K562 (cell line): ENCODE data around the gene NAA15. TPM values are rescaled to one million over a fixed set of nuclear protein-coding genes. Genes with fewer than 3 reads are reported as not detected.

ENCODE experiments used
- ARID3A ChIP-seq: IDR thresholded peaks from 2 replicates; pipeline ENCODE4 v1.6.1; 2012; ENCODE audit warnings: low read depth, low read length, improper control_type of control experiment, borderline replicate concordance
- ARNT ChIP-seq, 2 experiments: fragments of 450-650 bp; IDR thresholded peaks; 2 replicates each; pipeline ENCODE4 v1.6.1; 2016; ENCODE audit warnings: mild to moderate bottlenecking in 1 of 2
- FOXA3 ChIP-seq, 2 experiments: fragments of 450-650 bp in 1 of 2; sonication (generic) in 1 of 2; formaldehyde crosslinking; IDR thresholded peaks in 1 of 2; conservative IDR thresholded peaks in 1 of 2; 2 replicates each; pipeline versions ENCODE4 v1.4.0 to v1.8.0; 2020 to 2022; ENCODE audit warnings: mild to moderate bottlenecking in 2 of 2, missing genetic modification reagents in 1 of 2
- GTF2E2 ChIP-seq: fragments of 200-800 bp; sonication (Bioruptor generic); IDR thresholded peaks from 2 replicates; pipeline ENCODE4 v1.6.1; 2016; ENCODE audit warnings: missing genetic modification characterization, missing compliant biosample characterization
- KDM2B ChIP-seq: fragments of 250-450 bp; sonication (Bioruptor Pico); IDR thresholded peaks from 2 replicates; pipeline ENCODE4 v1.8.0; 2021; ENCODE audit warnings: mild to moderate bottlenecking, moderate library complexity
- NCOA6 ChIP-seq: fragments of 450-650 bp; IDR thresholded peaks from 2 replicates; pipeline ENCODE4 v1.6.1; 2017; ENCODE audit warnings: mild to moderate bottlenecking
- NEUROD1 ChIP-seq: fragments of 150-350 bp; IDR thresholded peaks from 2 replicates; pipeline ENCODE4 v1.6.1; 2014; ENCODE audit warnings: borderline replicate concordance, low read length, low read depth; ENCODE audit not compliant: partially characterized antibody
- ZMIZ1 ChIP-seq, 2 experiments: fragments of 150-350 bp in 1 of 2; IDR thresholded peaks; 2 replicates each; pipeline ENCODE4 v1.6.1; 2012 to 2016; ENCODE audit warnings: low read depth in 2 of 2, low read length in 2 of 2, mild to moderate bottlenecking in 1 of 2, moderate library complexity in 1 of 2
- polyA plus RNA-seq, 8 experiments: library from polyadenylated mRNA; depleted of rRNA in 4 of 8; stranded (reverse) in 5 of 8; unstranded in 3 of 8; fragments of >200 nt; fragmentation: Nextera tagmentation in 2 of 8; fragmentation: Illumina TruSeq in 1 of 8; extraction: Ambion mirVana in 2 of 8; extraction: Trizol in 1 of 8; gene quantifications; 2 replicates each; pipeline versions ENCODE4 v1.2.1 to v1.2.3, GENCODE V29; 2011 to 2014; ENCODE audit warnings: inconsistent platforms in 1 of 8, missing spikeins in 1 of 8
- total RNA-seq, 7 experiments: library from RNA; depleted of rRNA in 6 of 7; stranded (reverse); fragments of >200 nt in 6 of 7; fragmentation: Illumina TruSeq in 2 of 7; extraction: Trizol in 2 of 7; gene quantifications; 2 replicates each; pipeline versions ENCODE4 v1.2.1 to v1.2.3, GENCODE V29; 2011 to 2021; ENCODE audit warnings: low replicate concordance in 1 of 7
- TF ChIP-seq, protein P1 (sequence below): fragments of 450-650 bp; IDR thresholded peaks from 2 replicates; pipeline ENCODE4 v1.6.1; 2016; ENCODE audit warnings: low read depth
- TF ChIP-seq, protein P2 (sequence below): fragments of 450-650 bp; formaldehyde crosslinking; IDR thresholded peaks from 2 replicates; pipeline ENCODE4 v1.4.0; 2020; ENCODE audit warnings: mild to moderate bottlenecking, moderate library complexity

The NAA15 gene
- total and polyA plus RNA-seq, 9 of the 15 experiments (the other 6 are each of a cell fraction or from before 2014, with no cell fraction given), result 37.8 to 117 (median 63.2) TPM

GRCh38 chr4:139301113-139301820, at the start of gene NAA15 (continued):
- TF ChIP-seq, protein P1, sequence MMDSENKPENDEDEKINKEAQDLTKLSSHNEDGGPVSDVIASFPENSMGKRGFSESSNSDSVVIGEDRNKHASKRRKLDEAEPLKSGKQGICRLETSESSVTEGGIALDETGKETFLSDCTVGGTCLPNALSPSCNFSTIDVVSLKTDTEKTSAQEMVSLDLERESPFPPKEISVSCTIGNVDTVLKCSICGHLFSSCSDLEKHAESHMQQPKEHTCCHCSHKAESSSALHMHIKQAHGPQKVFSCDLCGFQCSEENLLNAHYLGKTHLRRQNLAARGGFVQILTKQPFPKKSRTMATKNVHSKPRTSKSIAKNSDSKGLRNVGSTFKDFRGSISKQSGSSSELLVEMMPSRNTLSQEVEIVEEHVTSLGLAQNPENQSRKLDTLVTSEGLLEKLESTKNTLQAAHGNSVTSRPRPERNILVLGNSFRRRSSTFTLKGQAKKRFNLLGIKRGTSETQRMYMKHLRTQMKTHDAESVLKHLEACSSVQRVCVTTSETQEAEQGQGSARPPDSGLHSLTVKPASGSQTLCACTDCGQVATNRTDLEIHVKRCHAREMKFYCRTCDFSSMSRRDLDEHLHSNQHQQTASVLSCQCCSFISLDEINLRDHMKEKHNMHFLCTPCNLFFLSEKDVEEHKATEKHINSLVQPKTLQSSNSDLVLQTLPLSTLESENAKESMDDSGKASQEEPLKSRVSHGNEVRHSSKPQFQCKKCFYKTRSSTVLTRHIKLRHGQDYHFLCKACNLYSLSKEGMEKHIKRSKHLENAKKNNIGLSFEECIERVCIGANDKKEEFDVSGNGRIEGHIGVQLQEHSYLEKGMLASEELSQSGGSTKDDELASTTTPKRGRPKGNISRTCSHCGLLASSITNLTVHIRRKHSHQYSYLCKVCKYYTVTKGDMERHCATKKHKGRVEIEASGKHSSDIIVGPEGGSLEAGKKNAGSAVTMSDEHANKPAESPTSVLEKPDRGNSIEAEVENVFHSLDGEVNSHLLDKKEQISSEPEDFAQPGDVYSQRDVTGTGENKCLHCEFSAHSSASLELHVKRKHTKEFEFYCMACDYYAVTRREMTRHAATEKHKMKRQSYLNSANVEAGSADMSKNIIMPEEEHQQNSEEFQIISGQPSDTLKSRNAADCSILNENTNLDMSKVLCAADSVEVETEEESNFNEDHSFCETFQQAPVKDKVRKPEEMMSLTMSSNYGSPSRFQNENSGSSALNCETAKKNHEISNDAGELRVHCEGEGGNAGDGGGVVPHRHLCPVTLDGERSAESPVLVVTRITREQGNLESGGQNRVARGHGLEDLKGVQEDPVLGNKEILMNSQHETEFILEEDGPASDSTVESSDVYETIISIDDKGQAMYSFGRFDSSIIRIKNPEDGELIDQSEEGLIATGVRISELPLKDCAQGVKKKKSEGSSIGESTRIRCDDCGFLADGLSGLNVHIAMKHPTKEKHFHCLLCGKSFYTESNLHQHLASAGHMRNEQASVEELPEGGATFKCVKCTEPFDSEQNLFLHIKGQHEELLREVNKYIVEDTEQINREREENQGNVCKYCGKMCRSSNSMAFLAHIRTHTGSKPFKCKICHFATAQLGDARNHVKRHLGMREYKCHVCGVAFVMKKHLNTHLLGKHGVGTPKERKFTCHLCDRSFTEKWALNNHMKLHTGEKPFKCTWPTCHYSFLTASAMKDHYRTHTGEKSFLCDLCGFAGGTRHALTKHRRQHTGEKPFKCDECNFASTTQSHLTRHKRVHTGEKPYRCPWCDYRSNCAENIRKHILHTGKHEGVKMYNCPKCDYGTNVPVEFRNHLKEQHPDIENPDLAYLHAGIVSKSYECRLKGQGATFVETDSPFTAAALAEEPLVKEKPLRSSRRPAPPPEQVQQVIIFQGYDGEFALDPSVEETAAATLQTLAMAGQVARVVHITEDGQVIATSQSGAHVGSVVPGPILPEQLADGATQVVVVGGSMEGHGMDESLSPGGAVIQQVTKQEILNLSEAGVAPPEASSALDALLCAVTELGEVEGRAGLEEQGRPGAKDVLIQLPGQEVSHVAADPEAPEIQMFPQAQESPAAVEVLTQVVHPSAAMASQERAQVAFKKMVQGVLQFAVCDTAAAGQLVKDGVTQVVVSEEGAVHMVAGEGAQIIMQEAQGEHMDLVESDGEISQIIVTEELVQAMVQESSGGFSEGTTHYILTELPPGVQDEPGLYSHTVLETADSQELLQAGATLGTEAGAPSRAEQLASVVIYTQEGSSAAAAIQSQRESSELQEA, result peak; percentile 82
- TF ChIP-seq, protein P2, sequence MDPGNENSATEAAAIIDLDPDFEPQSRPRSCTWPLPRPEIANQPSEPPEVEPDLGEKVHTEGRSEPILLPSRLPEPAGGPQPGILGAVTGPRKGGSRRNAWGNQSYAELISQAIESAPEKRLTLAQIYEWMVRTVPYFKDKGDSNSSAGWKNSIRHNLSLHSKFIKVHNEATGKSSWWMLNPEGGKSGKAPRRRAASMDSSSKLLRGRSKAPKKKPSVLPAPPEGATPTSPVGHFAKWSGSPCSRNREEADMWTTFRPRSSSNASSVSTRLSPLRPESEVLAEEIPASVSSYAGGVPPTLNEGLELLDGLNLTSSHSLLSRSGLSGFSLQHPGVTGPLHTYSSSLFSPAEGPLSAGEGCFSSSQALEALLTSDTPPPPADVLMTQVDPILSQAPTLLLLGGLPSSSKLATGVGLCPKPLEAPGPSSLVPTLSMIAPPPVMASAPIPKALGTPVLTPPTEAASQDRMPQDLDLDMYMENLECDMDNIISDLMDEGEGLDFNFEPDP (CRISPR knock-in tag), result no peak
- TF ChIP-seq NEUROD1 (peak; percentile 65), KDM2B (CRISPR knock-in tag) (0 out of 2 replicates have a peak, but pooled peaks have one; percentile 26), NCOA6 (no peak), ARID3A (no peak), GTF2E2 (tag) (peak; percentile 73; the same call in 1 of the 2 replicates), ZMIZ1 (IDR thresholded peaks at IDR 0.05; ENCODE audit: low read depth in 2 of 2, low read length in 2 of 2) (peak in 1 of 2 experiments; percentile 27; a peak in 1 of 4 replicates), ARNT (IDR thresholded peaks at IDR 0.05) (0 out of 4 replicates have a peak, but pooled peaks of 1 of the 2 experiments have one; percentile 12), FOXA3 (CRISPR knock-in tag; conservative IDR thresholded peaks at IDR 0.05 in 1 of 2, IDR thresholded peaks at IDR 0.05 in 1 of 2) (0 out of 4 replicates have a peak, but pooled peaks of 1 of the 2 experiments have one; percentile 13)
